GM12878 (cell line): ENCODE measurements around the gene CD53. TPM values are rescaled to one million over a fixed set of nuclear protein-coding genes. Genes with fewer than 3 reads are reported as not detected.

Experiments
- ATF2 ChIP-seq: IDR thresholded peaks from 2 replicates; pipeline ENCODE4 v1.6.1; 2012; ENCODE audit warnings: low read length, inconsistent platforms
- ATF7 ChIP-seq: fragments of 450-650 bp; IDR thresholded peaks from 2 replicates; pipeline ENCODE4 v1.6.1; 2016; ENCODE audit warnings: low read depth, mild to moderate bottlenecking
- BMI1 ChIP-seq: fragments of 450-650 bp; IDR thresholded peaks from 2 replicates; pipeline ENCODE4 v1.6.1; 2016; ENCODE audit warnings: mild to moderate bottlenecking, moderate library complexity, borderline replicate concordance
- BRCA1 ChIP-seq: IDR thresholded peaks from 2 replicates; pipeline ENCODE4 v1.6.1; 2011; ENCODE audit warnings: low read depth, low read length, improper control_type of control experiment
- CREB1 ChIP-seq: IDR thresholded peaks from 2 replicates; pipeline ENCODE4 v1.6.1; 2012; ENCODE audit warnings: low read depth, mild to moderate bottlenecking, inconsistent platforms
- CREM ChIP-seq: IDR thresholded peaks from 2 replicates; pipeline ENCODE4 v1.6.1; 2014; ENCODE audit warnings: antibody characterized with exemption, low read depth
- CUX1 ChIP-seq: IDR thresholded peaks from 2 replicates; pipeline ENCODE4 v1.6.1; 2012; ENCODE audit warnings: improper control_type of control experiment, low read depth, low read length; ENCODE audit not compliant: insufficient replicate concordance
- EP300 ChIP-seq, 2 experiments: fragments of 150-350 bp in 1 of 2; IDR thresholded peaks; 2 replicates each; pipeline ENCODE4 v1.6.1; 2011 to 2012; ENCODE audit warnings: low read depth in 2 of 2, low read length in 2 of 2, borderline replicate concordance in 1 of 2, improper control_type of control experiment in 1 of 2, inconsistent platforms in 1 of 2; ENCODE audit not compliant: control insufficient read depth in 1 of 2
- GATAD2B ChIP-seq: fragments of 450-650 bp; conservative IDR thresholded peaks from 2 replicates; pipeline ENCODE4 v1.6.1; 2017; ENCODE audit warnings: low read depth, mild to moderate bottlenecking, moderate library complexity
- HDGF ChIP-seq: fragments of 450-650 bp; IDR thresholded peaks from 2 replicates; pipeline ENCODE4 v1.6.1; 2016; ENCODE audit warnings: antibody characterized with exemption
- IRF3 ChIP-seq: fragments of 450-650 bp; IDR thresholded peaks from 2 replicates; pipeline ENCODE4 v1.6.1; 2014; ENCODE audit warnings: mild to moderate bottlenecking
- PAX8 ChIP-seq: fragments of 450-650 bp; IDR thresholded peaks from 2 replicates; pipeline ENCODE4 v1.6.1; 2017; ENCODE audit warnings: mild to moderate bottlenecking, moderate library complexity
- RAD51 ChIP-seq: fragments of 450-650 bp; IDR thresholded peaks from 2 replicates; pipeline ENCODE4 v1.6.1; 2016; ENCODE audit warnings: moderate library complexity, mild to moderate bottlenecking, inconsistent platforms
- RUNX3 ChIP-seq: IDR thresholded peaks from 2 replicates; pipeline ENCODE4 v1.6.1; 2012; ENCODE audit warnings: low read length, inconsistent platforms
- SREBF1 ChIP-seq: IDR thresholded peaks from 2 replicates; pipeline ENCODE4 v1.6.1; 2012; ENCODE audit warnings: mild to moderate bottlenecking, low read length
- SREBF2 ChIP-seq: IDR thresholded peaks from 2 replicates; pipeline ENCODE4 v1.6.1; 2012; ENCODE audit warnings: mild to moderate bottlenecking, low read length
- USF2 ChIP-seq: IDR thresholded peaks from 2 replicates; pipeline ENCODE4 v1.6.1; 2011; ENCODE audit warnings: low read depth, low read length, improper control_type of control experiment, borderline replicate concordance
- ZBTB33 ChIP-seq: fragments of 450-650 bp; IDR thresholded peaks from 2 replicates; pipeline ENCODE4 v1.6.1; 2017; ENCODE audit warnings: mild to moderate bottlenecking
- polyA plus RNA-seq, 11 experiments: library from polyadenylated mRNA; depleted of rRNA in 4 of 11; unstranded in 6 of 11; stranded (reverse) in 5 of 11; fragments of >200 nt; fragmentation: Nextera tagmentation in 4 of 11; fragmentation: Illumina TruSeq in 1 of 11; extraction: Ambion mirVana in 4 of 11; extraction: Trizol in 1 of 11; gene quantifications; 1 replicate in 1 of 11; 2 replicates in 10 of 11; pipeline versions ENCODE4 v1.2.1 to v1.2.3, GENCODE V29; 2011 to 2016; ENCODE audit warnings: inconsistent platforms in 2 of 11, missing spikeins in 2 of 11, low read depth in 1 of 11
- total RNA-seq, 4 experiments: library from RNA; depleted of rRNA in 3 of 4; stranded (reverse); fragments of >200 nt in 3 of 4; fragmentation: Illumina TruSeq in 1 of 4; extraction: Trizol in 1 of 4; gene quantifications; 2 replicates each; pipeline versions ENCODE4 v1.2.1 to v1.2.3, GENCODE V29; 2013 to 2021

Gene CD53
- total and polyA plus RNA-seq, 10 of the 15 experiments (the other 5 are each of a cell fraction or from before 2014, with no cell fraction given): 350 to 1,389 (median 538) TPM

GRCh38 chr1:110872745-110873720 lies at the start of gene CD53 (continued):
- TF ChIP-seq USF2 (no peak), CUX1 (peak; percentile 3), HDGF (no peak), GATAD2B (no peak), RUNX3 (no peak; the same call in 1 of the 2 replicates), RAD51 (no peak), BRCA1 (no peak), ZBTB33 (no peak), EP300 (IDR thresholded peaks at IDR 0.05; ENCODE audit: borderline replicate concordance in 1 of 2, control insufficient read depth in 1 of 2, low read depth in 2 of 2, low read length in 2 of 2) (peak in 1 of 2 experiments; percentile 63; a peak in 2 of 4 replicates), BMI1 (no peak; the same call in 1 of the 2 replicates), CREM (peak; percentile 81), ATF2 (no peak; the same call in 1 of the 2 replicates), PAX8 (peak; percentile 82; the same call in 1 of the 2 replicates), CREB1 (peak; percentile 91), SREBF2 (no peak), ATF7 (peak; percentile 79), SREBF1 (no peak), IRF3 (no peak)
